Panc1 (cell line): ENCODE results near the gene NIPSNAP2.

Experiments
- POLR2AphosphoS5 ChIP-seq: IDR thresholded peaks from 2 replicates; pipeline ENCODE4 v1.6.1; 2012; ENCODE audit warnings: mild to moderate bottlenecking, low read depth, low read length, moderate library complexity
- SIN3A ChIP-seq: IDR thresholded peaks from 2 replicates; pipeline ENCODE4 v1.6.1; 2012; ENCODE audit warnings: low read depth, mild to moderate bottlenecking, low read length, moderate library complexity, borderline replicate concordance; ENCODE audit not compliant: insufficient read depth
- TF ChIP-seq, protein P1 (sequence below): fragments of 450-650 bp; IDR thresholded peaks from 2 replicates; pipeline ENCODE4 v1.5.1; 2017; ENCODE audit warnings: mild to moderate bottlenecking

DNA sequence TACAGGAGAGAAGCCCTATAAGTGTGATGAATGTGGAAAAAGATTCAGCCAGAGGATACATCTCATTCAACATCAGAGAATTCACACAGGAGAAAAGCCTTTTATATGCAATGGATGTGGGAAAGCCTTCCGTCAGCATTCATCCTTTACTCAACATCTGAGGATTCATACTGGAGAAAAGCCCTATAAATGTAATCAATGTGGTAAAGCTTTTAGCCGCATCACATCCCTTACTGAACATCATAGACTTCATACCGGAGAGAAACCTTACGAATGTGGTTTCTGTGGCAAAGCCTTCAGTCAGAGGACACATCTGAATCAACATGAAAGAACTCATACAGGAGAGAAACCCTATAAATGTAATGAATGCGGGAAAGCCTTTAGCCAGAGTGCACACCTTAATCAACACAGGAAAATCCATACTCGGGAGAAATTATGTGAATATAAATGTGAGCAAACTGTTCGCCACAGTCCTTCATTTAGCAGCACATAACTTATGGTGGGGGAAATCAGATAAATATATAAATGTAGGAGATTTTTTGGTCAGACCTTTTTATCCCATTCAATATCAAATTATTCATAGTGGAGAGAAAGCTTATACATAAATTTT lies 24.8 kb upstream of the NIPSNAP2 start:
- TF ChIP-seq, protein P1, sequence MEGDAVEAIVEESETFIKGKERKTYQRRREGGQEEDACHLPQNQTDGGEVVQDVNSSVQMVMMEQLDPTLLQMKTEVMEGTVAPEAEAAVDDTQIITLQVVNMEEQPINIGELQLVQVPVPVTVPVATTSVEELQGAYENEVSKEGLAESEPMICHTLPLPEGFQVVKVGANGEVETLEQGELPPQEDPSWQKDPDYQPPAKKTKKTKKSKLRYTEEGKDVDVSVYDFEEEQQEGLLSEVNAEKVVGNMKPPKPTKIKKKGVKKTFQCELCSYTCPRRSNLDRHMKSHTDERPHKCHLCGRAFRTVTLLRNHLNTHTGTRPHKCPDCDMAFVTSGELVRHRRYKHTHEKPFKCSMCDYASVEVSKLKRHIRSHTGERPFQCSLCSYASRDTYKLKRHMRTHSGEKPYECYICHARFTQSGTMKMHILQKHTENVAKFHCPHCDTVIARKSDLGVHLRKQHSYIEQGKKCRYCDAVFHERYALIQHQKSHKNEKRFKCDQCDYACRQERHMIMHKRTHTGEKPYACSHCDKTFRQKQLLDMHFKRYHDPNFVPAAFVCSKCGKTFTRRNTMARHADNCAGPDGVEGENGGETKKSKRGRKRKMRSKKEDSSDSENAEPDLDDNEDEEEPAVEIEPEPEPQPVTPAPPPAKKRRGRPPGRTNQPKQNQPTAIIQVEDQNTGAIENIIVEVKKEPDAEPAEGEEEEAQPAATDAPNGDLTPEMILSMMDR: no peak
- TF ChIP-seq POLR2AphosphoS5: no peak
- no peak for TF ChIP-seq SIN3A
